GM19438 (cell line): ENCODE results near the gene ADAMTS20.
"Not testable (repeated sequence)": the region's sequence is repeated elsewhere in the genome, so short reads cannot be mapped to it uniquely, and the experiment has no call there.

Experiments used
- ATAC-seq: cut with Tn5 transposase; IDR thresholded peaks from one replicate; pipeline ENCODE4 v1.9.1; 2021; ENCODE audit warnings: low read depth; ENCODE audit not compliant: unreplicated experiment

Gene ADAMTS20

GRCh38 chr12:43370263-43370662 is 181.7 kb downstream of the ADAMTS20 start:
- ATAC-seq: no peak

GRCh38 chr12:43362910-43363694 is 188.9 kb downstream of the ADAMTS20 start:
- ATAC-seq: no peak

DNA sequence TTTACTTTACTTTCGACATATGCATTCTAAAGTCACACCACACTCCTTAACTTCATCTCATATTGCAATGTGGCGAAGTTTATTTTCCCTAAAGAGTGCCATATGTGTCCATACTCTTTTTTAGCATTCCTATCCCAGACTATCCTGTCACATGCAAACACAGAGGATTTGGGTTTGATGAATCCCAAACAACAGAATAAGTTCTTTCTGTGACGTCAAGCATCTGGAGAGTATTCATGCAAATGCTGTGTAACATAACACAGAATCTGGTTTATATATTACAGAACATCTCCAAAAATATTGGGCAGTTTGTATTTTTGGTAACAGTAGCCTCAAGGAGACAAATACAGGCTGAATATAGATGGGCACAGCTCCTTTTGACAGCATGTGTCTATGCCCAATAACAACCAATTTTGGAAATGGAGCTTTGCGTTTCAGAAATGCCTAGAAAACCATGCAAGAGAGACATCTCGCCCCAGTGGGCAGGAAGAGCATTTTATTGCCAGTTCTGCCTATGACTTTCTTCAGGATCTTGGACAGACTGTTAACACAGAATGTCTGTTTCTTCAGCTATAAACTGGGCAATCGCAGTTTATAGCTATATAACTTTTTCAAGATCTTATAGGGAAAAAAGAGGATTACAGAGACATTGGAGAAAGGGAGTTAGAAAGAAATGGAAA is 190.8 kb downstream of the ADAMTS20 start:
- no peak for ATAC-seq

DNA sequence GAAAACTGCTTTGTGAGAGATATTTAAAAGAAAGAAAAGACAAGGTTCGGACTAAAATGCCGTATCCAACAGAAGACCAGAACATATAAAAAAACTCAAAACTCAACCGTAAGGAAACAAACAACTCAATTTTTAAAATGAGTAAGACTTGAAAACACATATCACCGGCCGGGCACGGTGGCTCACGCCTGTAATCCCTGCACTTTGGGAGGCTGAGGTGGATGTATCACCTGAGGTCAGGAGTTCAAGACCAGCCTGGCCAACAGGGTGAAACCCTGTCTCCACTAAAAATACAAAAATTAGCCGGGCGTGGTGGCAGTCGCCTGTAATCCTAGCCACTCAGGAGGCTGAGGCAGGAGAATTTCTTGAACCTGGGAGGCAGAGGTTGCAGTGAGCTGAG is 192.0 kb downstream of the ADAMTS20 start:
- ATAC-seq: not testable (repeated sequence)

DNA sequence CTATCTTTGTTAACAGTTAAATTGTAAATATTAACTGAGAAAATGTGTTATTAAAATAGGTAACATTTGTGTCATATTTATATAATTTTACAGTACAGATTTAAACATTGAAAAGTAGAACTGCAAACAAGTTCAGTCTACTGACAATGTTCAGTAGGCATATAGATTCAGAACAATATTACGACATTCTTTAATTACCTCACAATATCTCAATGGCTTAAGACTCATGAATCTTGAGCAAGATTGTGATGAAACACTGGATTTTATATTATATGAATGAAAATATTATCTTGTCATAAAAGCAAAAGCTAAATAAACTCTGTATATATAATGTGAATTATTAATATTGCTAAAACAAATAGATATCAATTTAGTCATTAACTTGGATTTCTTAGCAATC is 194.9 kb downstream of the ADAMTS20 start:
- no peak for ATAC-seq

- ATAC-seq: no peak
These were observed 200.0 kb downstream of the ADAMTS20 start for GRCh38 chr12:43352001-43352400.

DNA sequence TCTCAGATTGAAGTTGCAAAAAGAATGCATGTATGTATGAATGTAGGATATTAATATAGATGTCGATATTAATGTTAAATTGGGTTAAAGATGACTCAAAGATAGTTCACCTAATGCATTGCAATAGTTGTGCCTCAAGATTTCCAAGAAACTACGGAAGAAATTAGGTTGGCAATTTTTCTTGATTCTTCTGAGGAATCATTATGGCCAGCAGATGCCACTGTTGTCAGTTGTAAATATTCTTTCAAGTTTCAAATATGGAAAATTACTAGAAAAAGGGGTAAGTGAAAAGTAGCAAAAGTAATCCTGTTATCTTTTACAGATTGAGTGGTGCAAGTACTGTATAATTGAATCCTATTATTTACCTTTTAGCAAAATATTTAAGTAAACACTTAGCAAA is 202.1 kb downstream of the ADAMTS20 start:
- no peak for ATAC-seq

DNA sequence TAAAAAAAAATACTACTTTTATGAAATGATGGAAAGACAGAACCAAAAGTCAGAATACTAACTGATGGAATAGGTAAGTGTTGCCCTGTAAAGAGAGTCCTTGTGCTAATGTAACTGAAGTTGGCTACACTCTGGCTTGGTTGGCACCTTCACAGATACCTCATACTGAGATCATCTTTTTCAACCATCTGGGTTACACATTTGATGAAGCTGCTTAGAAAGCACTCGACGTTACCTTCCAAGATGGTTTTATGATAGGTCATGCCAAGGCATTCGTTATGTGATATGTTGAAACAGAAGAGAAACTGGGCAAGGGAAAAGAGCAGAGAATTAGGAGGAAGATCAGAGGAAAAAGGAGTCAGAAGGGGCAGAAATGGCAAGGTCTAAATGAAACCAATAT is 203.8 kb downstream of the ADAMTS20 start:
- ATAC-seq: no peak

DNA sequence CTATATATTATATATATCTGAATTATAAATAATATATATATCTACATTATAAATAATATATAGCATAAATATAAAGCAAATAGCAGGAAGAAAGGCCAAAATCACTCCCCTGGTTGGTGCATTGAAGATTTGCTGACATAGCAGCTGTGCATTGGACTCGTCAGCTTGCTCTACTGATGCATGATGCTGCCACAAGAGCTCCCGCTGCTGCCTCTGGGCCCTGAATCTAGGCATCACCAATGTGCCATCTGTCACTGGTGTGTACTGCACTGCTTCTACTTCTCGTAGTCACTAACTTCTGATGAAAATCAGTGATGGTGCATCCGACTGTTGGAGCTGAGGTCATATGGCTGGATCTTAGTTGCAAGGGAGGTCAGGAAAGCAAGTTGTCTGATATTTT is 205.0 kb downstream of the ADAMTS20 start:
- no peak for ATAC-seq

DNA sequence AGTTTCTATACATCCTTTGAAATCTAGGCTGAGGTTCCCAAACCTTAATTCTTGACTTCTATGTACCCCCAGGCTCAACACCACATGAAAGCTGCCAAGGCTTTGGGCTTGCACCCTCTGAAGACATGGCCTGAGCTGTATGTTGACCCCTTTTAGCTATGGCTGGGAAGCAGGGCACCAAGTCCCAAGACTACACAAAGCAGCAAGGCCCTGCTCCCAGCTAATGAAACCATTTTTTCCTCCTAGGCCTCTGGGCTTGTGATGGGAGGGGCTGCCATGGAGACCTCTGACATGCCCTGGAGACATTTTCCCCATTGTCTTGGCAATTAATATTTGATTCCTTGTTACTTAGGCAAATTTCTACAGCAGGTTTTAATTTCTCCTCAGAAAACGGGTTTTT is 207.0 kb downstream of the ADAMTS20 start:
- no peak for ATAC-seq

GRCh38 chr12:43341785-43342313 is 210.2 kb downstream of the ADAMTS20 start:
- not testable (repeated sequence) for ATAC-seq

GRCh38 chr12:43338848-43339526 is 213.0 kb downstream of the ADAMTS20 start:
- ATAC-seq: peak; percentile 55

DNA sequence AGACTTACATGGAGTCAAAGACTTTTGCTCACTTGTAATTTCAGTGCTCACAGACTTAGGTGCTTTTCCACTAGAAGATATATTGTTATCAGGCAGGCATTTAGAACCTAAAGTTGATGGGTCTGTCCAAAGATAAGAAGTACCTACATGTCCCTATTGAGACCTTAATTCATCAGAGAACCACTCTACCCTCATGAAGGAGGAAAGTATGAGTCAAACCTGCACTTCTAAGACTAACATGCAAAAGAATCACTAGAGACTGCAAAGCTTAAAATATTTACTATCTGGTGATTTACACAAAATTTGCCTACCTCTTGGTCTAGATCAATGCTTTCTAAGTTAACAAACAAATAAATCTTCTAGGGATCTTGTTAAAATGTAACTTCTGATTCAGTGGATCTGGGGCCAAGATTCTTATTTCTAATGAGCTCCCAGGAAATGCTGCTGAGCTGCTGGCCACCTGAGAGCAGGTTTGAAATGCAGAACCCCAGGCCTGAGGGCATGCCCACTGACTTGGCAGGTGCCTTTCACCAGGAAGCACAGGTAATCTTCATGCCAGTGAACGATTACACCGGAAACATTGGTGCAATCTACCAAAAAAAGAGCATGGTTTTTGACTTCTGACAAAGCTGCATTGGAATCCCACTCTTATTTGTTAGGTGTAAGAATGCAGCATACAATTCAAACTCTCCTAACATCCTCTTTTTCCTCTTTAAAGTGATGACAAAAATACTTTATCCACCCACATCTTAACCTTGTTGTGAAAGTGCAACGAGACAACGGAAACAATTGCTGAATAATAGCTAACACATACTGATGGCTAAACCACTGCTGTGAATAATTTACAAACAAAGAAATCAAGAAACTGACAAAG is 214.2 kb downstream of the ADAMTS20 start:
- peak; percentile 68 for ATAC-seq

DNA sequence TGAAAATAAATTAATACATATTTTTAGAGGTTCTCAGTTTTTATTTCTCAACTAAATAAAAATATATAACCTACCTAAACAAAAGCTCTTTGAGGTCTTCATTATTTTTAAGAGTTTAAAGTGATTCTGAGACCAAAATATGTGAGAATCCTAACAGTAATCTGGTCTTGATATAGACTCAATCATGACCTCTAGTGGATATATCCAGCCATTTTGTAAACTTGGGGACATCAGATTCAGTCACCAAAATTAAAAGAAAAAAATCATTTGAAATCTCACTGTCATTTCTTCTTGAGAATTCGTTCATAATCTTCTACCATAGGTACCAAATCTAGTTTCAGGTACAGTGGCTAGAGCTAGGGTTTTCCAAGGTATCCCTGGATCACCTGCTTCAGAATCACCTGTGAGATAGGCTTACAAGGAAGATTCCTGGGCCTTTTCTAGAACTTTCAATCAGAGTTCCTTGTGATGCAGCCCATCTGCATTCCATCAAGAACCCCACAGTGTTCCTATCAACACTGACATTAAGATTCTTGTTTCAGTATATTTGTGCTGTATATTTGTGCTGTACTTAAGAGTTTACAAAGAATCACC is 214.9 kb downstream of the ADAMTS20 start:
- ATAC-seq: no peak

- no peak for ATAC-seq
These were observed 218.4 kb downstream of the ADAMTS20 start for GRCh38 chr12:43333644-43334043.

DNA sequence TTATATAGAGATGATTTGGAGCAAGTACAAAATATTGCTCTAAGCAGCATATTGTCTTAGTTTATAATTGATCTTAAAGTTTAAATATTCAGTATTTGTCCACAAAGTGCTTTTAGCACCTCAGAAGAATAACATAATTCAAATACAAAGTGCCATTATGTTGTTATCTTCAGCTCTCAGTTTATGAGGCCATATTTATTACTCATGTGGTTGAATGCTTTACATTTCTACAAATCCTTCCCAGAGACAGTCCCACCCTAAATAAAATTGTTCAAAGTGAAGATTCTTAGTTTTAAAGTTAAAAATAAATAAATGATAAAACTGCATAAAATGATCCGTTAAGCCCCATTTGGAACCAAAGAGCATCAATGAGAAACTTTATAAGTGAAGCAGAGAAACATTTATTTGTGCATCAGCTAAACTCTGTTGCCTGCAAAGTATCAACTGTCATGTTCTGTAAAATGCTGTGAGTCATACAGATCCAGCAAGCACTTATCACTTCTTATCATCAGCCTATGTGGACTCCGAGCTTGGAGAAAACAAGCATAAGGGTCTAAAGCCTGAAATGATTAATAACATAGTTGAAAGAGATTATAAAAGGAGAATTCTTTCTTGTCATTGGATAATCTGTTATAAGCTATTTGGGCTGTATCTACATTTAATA is 218.9 kb downstream of the ADAMTS20 start:
- ATAC-seq: no peak

- ATAC-seq: no peak
These were observed 220.1 kb downstream of the ADAMTS20 start for GRCh38 chr12:43331935-43332334.

DNA sequence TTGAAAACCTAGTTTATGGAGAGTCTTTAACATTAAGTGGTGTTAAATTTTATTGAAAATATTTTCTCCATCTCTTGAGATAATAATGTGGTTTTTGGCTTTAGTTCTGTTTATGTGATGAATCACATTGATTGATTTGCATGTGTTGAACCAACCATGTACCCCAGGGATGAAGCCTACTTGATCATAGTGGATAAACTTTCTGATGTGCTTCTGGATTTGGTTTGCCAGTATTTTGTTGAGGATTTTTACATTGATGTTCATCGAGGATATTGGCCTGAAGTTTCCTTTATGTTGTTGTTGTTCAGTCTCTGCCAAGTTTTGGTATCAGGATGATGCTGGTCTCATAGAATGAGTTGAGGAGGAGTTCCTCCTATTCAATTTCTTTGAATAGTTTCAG is 222.6 kb downstream of the ADAMTS20 start:
- no peak for ATAC-seq

DNA sequence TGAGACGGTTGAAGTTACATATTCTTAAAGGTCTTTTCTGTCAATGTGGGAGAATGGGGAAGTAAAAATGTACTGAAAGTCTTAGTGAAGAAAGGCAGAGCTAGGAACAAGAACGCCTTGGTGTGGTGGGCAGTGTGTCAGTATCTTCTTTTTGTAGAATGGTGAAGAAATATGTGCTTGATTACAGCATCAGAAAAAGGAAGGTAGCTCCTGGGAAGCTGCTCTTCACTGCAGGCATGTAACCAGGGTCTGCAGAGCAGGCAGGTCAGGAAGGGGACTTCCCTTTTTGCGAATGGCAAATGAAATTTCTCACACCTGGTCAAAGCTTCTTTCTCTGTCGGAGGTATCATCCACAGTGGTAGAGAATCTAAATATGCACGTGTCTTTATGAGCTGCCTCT is 226.2 kb downstream of the ADAMTS20 start:
- ATAC-seq: no peak
